Thymus (tissue), 14 donors: ENCODE data around the gene RMND1. TPM values are rescaled to one million over a fixed set of nuclear protein-coding genes. Genes with fewer than 3 reads are reported as not detected.

Experiments used
- DNase-seq, 9 donors: peaks; one replicate each; pipeline ENCODE4 v3.0.0-alpha.2; 2013; ENCODE audit warnings: low spot score in 9 of 9, low read depth in 6 of 9, missing footprints in 1 of 9
- H3K27ac ChIP-seq, 2 donors: one replicate each; pipeline ENCODE4 v1.5.1; 2013; ENCODE audit warnings: control low read depth in 1 of 2, low read depth in 1 of 2, low read length in 1 of 2, mild to moderate bottlenecking in 1 of 2, moderate library complexity in 1 of 2
- H3K27me3 ChIP-seq, 2 donors: one replicate each; pipeline ENCODE4 v1.5.1; 2013; ENCODE audit warnings: low read length in 1 of 2; ENCODE audit not compliant: control insufficient read depth in 2 of 2, insufficient read depth in 1 of 2
- H3K36me3 ChIP-seq, 2 donors: one replicate each; pipeline ENCODE4 v1.5.1; 2013; ENCODE audit warnings: low read length in 1 of 2, mild to moderate bottlenecking in 1 of 2, moderate library complexity in 1 of 2; ENCODE audit not compliant: control insufficient read depth in 2 of 2, insufficient read depth in 2 of 2
- H3K4me1 ChIP-seq, 2 donors: one replicate each; pipeline ENCODE4 v1.5.1; 2013; ENCODE audit warnings: low read length in 2 of 2; ENCODE audit not compliant: control insufficient read depth in 2 of 2, insufficient read depth in 2 of 2
- H3K4me3 ChIP-seq, 2 donors: one replicate each; pipeline ENCODE4 v1.5.1; 2013; ENCODE audit warnings: low read length in 2 of 2, control low read depth in 1 of 2, mild to moderate bottlenecking in 1 of 2
- H3K9me3 ChIP-seq, 2 donors: one replicate each; pipeline ENCODE4 v1.5.1; 2013; ENCODE audit warnings: low read length in 1 of 2, mild to moderate bottlenecking in 1 of 2; ENCODE audit not compliant: control insufficient read depth in 2 of 2, insufficient read depth in 1 of 2
- WGBS: extraction: QIAGEN DNeasy Blood & Tissue Kit; methylation state at CpG from one replicate; pipeline ENCODE4 v1.1.7; 2013; 5-methylcytosine and 5-hydroxymethylcytosine counted together
- long read RNA-seq, 10 donors: transcript quantifications; one replicate each; lab custom pipeline, GENCODE V29; 2026
- polyA plus RNA-seq: library from polyadenylated mRNA; stranded (reverse); fragments of 200-250 nt; gene quantifications from one replicate; pipeline ENCODE4 v1.2.3, GENCODE V29; 2013
- total RNA-seq: library from RNA; stranded (reverse); fragments of 120-200 nt; gene quantifications from one replicate; pipeline ENCODE4 v1.2.4, GENCODE V29; 2013
- donor health status: healthy.

RMND1 gene
- 17.2 TPM for total RNA-seq
- 17.0 TPM for polyA plus RNA-seq
- long read RNA-seq, donor 1, partial matches to known transcripts: 0 of 1 reads
- long read RNA-seq, donor 1, other reads (novel, unspliced or antisense): 0 of 1 reads
- long read RNA-seq, donor 2: 0 reads
- long read RNA-seq, donor 3, partial matches to known transcripts: 161 of 191 reads
- long read RNA-seq, donor 3, other reads (novel, unspliced or antisense): 25 of 191 reads
- long read RNA-seq, donor 4, partial matches to known transcripts: 0 of 3 reads
- long read RNA-seq, donor 4, other reads (novel, unspliced or antisense): 0 of 3 reads
- long read RNA-seq, donor 5, partial matches to known transcripts: 22 of 28 reads
- long read RNA-seq, donor 5, other reads (novel, unspliced or antisense): 0 of 28 reads
- long read RNA-seq, donor 6, partial matches to known transcripts: 0 of 4 reads
- long read RNA-seq, donor 6, other reads (novel, unspliced or antisense): 0 of 4 reads
- long read RNA-seq, donor 7, partial matches to known transcripts: 123 of 130 reads
- long read RNA-seq, donor 7, other reads (novel, unspliced or antisense): 0 of 130 reads
- long read RNA-seq, donor 8, partial matches to known transcripts: 0 of 3 reads
- long read RNA-seq, donor 8, other reads (novel, unspliced or antisense): 0 of 3 reads
- long read RNA-seq, donor 9, partial matches to known transcripts: 0 of 22 reads
- long read RNA-seq, donor 9, other reads (novel, unspliced or antisense): 22 of 22 reads
- long read RNA-seq, donor 10, transcript RMND1-212 (1 exons, 995 nt): major isoform, 5 of 8 reads
- long read RNA-seq, donor 10, partial matches to known transcripts: 0 of 8 reads
- long read RNA-seq, donor 10, other reads (novel, unspliced or antisense): 0 of 8 reads

DNA sequence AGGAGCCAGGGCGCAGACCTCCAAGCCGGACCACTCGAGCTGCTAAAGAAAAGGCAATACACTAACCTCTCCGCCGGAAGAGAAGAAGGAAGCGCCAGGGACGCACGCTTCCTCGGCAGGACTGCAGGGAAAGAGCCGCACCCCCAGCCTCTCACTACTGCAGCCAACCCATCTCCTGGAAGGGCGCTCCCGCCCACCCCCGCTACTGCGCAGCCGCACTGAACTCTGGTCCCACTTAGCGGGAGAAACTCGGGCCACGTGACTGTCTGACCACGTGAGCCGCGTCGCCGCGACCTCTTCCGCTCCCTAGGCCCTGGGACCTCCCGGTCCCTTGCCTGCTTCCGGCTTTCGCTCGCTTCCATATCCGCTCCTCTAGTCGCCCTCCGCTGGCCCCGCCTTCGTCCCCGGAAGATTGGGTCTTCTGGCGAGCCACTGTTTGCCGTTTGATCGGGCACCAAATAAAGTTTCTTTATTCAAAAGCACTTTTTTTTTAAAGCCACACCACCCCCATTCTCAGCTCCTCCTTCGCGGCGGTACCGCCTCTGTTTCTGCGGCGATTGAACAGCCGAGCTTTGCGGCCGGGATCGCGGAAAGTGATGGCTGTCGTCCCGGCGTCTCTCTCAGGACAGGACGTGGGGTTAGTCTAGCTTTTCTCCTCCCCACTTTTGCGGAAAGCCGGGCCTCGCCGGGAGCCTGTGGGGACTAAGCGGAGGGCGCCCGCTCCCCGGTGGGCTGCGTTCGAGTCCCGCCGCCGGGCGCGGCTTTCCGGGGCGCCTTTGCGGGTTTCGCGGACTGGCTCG lies at the start of gene RMND1:
Gene RMND1, minus strand, starts transcription at position 177 of the 800 bp plus-strand sequence. CDS start 6,315 bp downstream, outside the sequence.
- under 1% methylated on average over 74 of the region's 74 CpGs for WGBS
- H3K27me3 ChIP-seq: no peaks in the 10 kb centered on the region
- H3K27ac ChIP-seq: peak within 1 kb of the TSS; percentile 86 to 87
- peak; percentile 99 to 100 (median 100) for DNase-seq
- H3K4me1 ChIP-seq: peaks cover 3 to 5% of the 10 kb centered on the region in 2 donors
- peaks cover 0 to 4% of the 10 kb centered on the region in 2 donors for H3K36me3 ChIP-seq
- H3K9me3 ChIP-seq: no peaks in the 10 kb centered on the region
- peak within 1 kb of the TSS; percentile 78 to 93 for H3K4me3 ChIP-seq

DNA sequence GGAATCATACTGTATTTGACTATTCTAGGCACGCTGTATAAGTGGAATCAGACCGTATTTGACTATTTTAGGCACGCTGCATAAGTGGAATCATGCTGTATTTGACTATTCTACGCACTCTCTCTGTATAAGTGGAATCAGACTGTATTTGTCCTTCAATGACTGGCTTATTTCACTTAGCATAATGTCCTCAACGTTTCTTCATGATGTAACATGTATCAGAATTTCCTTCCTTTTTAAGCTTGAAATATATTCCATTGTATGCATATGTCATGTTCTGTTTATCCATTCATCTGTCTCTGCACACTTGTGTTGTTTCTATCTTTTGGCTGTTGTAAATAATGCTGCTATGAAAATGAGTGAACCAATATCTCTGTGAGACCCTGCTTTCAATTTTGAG lies 47.6 kb upstream of the RMND1 start:
- Histone ChIP-seq H3K9me3 (no peaks in the 10 kb centered on the region), H3K4me3 (no peak overlapping the region), H3K36me3 (no peaks in the 10 kb centered on the region), H3K27me3 (peaks cover 11% of the 10 kb centered on the region in 2 donors), H3K4me1 (peaks cover 0 to 2% of the 10 kb centered on the region in 2 donors), H3K27ac (no peak overlapping the region)
- no peak for DNase-seq
- 74% methylated on average over 5 of the region's 5 CpGs for WGBS

- Histone ChIP-seq H3K36me3 (no peaks in the 10 kb centered on the region), H3K4me3 (no peak overlapping the region), H3K4me1 (peaks cover 3 to 12% of the 10 kb centered on the region in 2 donors), H3K9me3 (no peaks in the 10 kb centered on the region), H3K27ac (no peak overlapping the region), H3K27me3 (peaks cover 23 to 24% of the 10 kb centered on the region in 2 donors)
- WGBS: 94% methylated on average over 1 of the region's 1 CpG
- no peak for DNase-seq
Observed at GRCh38 chr6:151498327-151498726, 46.4 kb upstream of the RMND1 start.

DNA sequence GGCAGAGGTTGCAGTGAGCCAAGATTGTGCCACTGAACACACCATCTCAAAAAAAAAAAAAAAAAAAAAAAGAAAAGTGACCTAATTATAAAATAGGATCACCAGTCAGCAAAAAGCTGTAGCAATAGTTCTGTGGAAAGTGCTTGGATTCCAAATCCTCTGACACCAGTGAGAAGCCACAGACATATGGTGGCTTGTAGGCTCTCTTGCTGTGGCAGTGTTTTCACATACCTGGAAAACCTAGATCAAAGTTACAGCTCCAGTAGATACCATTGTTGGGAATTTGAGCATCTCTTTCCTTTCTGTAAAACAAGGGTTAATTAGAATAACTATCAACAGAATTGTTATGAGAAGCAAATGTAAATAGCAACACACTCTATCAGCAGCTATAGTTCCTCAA lies 46.0 kb upstream of the RMND1 start:
- H3K4me1 ChIP-seq: peaks cover 3 to 13% of the 10 kb centered on the region in 2 donors
- H3K27me3 ChIP-seq: peaks cover 24 to 27% of the 10 kb centered on the region in 2 donors
- H3K36me3 ChIP-seq: no peaks in the 10 kb centered on the region
- no peaks in the 10 kb centered on the region for H3K9me3 ChIP-seq
- no peak overlapping the region for H3K27ac ChIP-seq
- H3K4me3 ChIP-seq: no peak overlapping the region
- DNase-seq: no peak

GRCh38 chr6:151495380-151495779 lies 43.5 kb upstream of the RMND1 start:
- H3K27me3 ChIP-seq: peaks cover 24 to 38% of the 10 kb centered on the region in 2 donors
- peaks cover 3 to 13% of the 10 kb centered on the region in 2 donors for H3K4me1 ChIP-seq
- no peaks in the 10 kb centered on the region for H3K36me3 ChIP-seq
- WGBS: 99% methylated on average over 9 of the region's 9 CpGs
- no peaks in the 10 kb centered on the region for H3K9me3 ChIP-seq
- DNase-seq: no peak
- no peak overlapping the region for H3K27ac ChIP-seq
- no peak overlapping the region for H3K4me3 ChIP-seq

GRCh38 chr6:151494936-151495320 lies 43.0 kb upstream of the RMND1 start:
- Histone ChIP-seq H3K27ac (no peak overlapping the region), H3K4me1 (peaks cover 3 to 13% of the 10 kb centered on the region in 2 donors), H3K27me3 (peaks cover 24 to 38% of the 10 kb centered on the region in 2 donors), H3K9me3 (no peaks in the 10 kb centered on the region), H3K4me3 (peak overlapping the region; percentile 38 to 45), H3K36me3 (no peaks in the 10 kb centered on the region)
- DNase-seq: no peak
- 76% methylated on average over 4 of the region's 4 CpGs for WGBS

GRCh38 chr6:151494235-151494935 lies 42.5 kb upstream of the RMND1 start:
- DNase-seq: peak in 3 of 9 donors; percentile 22 to 49 (median 30)
- H3K27ac ChIP-seq: no peak overlapping the region
- H3K4me1 ChIP-seq: peaks cover 3 to 13% of the 10 kb centered on the region in 2 donors
- whole genome bisulfite sequencing: 3% methylated on average over 43 of the region's 43 CpGs
- H3K27me3 ChIP-seq: peaks cover 24 to 38% of the 10 kb centered on the region in 2 donors
- no peaks in the 10 kb centered on the region for H3K36me3 ChIP-seq
- no peaks in the 10 kb centered on the region for H3K9me3 ChIP-seq
- peak overlapping the region; percentile 38 to 45 for H3K4me3 ChIP-seq

DNA sequence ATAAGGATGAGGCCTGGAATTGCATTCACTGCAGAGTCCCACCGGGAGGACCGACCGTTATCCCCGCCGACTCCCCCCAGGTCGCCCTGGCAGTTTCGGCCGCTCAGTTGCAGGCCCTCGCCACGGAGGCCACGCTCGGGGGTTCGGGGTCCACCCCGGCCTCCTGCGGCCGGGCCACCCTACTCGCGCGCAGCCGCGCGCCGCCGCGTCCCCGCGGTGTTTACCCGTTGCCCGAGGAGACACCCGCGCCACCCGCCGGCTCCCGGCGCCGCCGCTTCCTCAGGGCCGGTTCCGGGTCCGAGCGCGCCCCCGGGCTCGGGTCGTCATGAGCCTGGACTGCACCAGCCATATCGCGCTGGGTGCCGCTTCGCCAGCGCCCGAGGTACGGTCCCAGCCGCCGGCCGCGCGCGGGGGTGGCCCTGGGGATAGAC lies 41.9 kb upstream of the RMND1 start, which contains the start of gene CCDC170:
Gene CCDC170, plus strand, starts transcription at position 214 of the 431 bp plus-strand sequence. Its CDS starts 112 bp downstream, at position 326.
- no peaks in the 10 kb centered on the region for H3K9me3 ChIP-seq
- DNase-seq: peak in 2 of 9 donors; percentile 17 to 27
- H3K36me3 ChIP-seq: no peaks in the 10 kb centered on the region
- H3K27me3 ChIP-seq: peaks cover 24 to 38% of the 10 kb centered on the region in 2 donors
- H3K4me3 ChIP-seq: peak within 1 kb of the TSS; percentile 38 to 45
- peaks cover 3 to 13% of the 10 kb centered on the region in 2 donors for H3K4me1 ChIP-seq
- H3K27ac ChIP-seq: no peak within 1 kb of the TSS
- WGBS: under 1% methylated on average over 58 of the region's 58 CpGs
